Loucy (cell line): ENCODE data around the gene ASTN2.

Experiments used
- H2AFZ ChIP-seq: fragments of 200-600 bp; sonication (generic); 2 replicates; pipeline ENCODE4 v1.6.0; 2016; ENCODE audit warnings: antibody characterized with exemption, mild to moderate bottlenecking, low read length, moderate library complexity
- H3F3A ChIP-seq: fragments of 200-600 bp; 2 replicates; pipeline ENCODE4 v1.6.0; 2016; ENCODE audit warnings: antibody characterized with exemption, low read depth, mild to moderate bottlenecking
- H3K27me3 ChIP-seq: fragments of 200-600 bp; sonication (generic); 2 replicates; pipeline ENCODE4 v1.6.1; 2014; ENCODE audit warnings: low read length, mild to moderate bottlenecking; ENCODE audit not compliant: insufficient read depth, poor library complexity, severe bottlenecking
- H3K36me3 ChIP-seq: fragments of 200-600 bp; sonication (generic); 2 replicates; pipeline ENCODE4 v1.6.1; 2016; ENCODE audit warnings: low read length; ENCODE audit not compliant: insufficient read depth
- H3K4me1 ChIP-seq: fragments of 200-600 bp; sonication (generic); 2 replicates; pipeline ENCODE4 v1.5.1; 2014; ENCODE audit warnings: low read length, mild to moderate bottlenecking; ENCODE audit not compliant: insufficient read depth, poor library complexity, severe bottlenecking
- H3K4me2 ChIP-seq: fragments of 200-600 bp; sonication (generic); 2 replicates; pipeline ENCODE4 v1.6.0; 2014; ENCODE audit warnings: antibody characterized with exemption, low read length, low read depth, mild to moderate bottlenecking; ENCODE audit not compliant: poor library complexity, severe bottlenecking
- H3K4me3 ChIP-seq: fragments of 200-600 bp; sonication (generic); 2 replicates; pipeline ENCODE4 v1.5.1; 2014; ENCODE audit warnings: low read length, mild to moderate bottlenecking, mixed read lengths; ENCODE audit not compliant: poor library complexity, severe bottlenecking
- H3K79me2 ChIP-seq: fragments of 200-600 bp; sonication (generic); 2 replicates; pipeline ENCODE4 v1.6.1; 2014; ENCODE audit warnings: low read length; ENCODE audit not compliant: insufficient read depth
- H3K9ac ChIP-seq: fragments of 200-600 bp; sonication (generic); 2 replicates; pipeline ENCODE4 v1.6.0; 2014; ENCODE audit warnings: mild to moderate bottlenecking, low read depth, low read length, moderate library complexity; ENCODE audit not compliant: poor library complexity, severe bottlenecking
- H3K9me2 ChIP-seq: fragments of 200-600 bp; sonication (generic); replicated peaks from 2 replicates; pipeline ENCODE4 v1.6.1; 2016; ENCODE audit warnings: low read depth, low read length, mixed read lengths
- H3K9me3 ChIP-seq: fragments of 200-600 bp; sonication (generic); 2 replicates; pipeline ENCODE4 v1.6.1; 2014; ENCODE audit warnings: mild to moderate bottlenecking, antibody characterized with exemption, low read length, low read depth; ENCODE audit not compliant: insufficient read depth
- H4K20me1 ChIP-seq: fragments of 200-600 bp; sonication (generic); 2 replicates; pipeline ENCODE4 v1.6.0; 2014; ENCODE audit warnings: antibody characterized with exemption, low read length, mild to moderate bottlenecking; ENCODE audit not compliant: insufficient read depth, poor library complexity, severe bottlenecking
- EZH2phosphoT487 ChIP-seq: fragments of 200-600 bp; IDR thresholded peaks from 2 replicates; pipeline ENCODE4 v1.6.1; 2018; ENCODE audit warnings: antibody characterized with exemption, mild to moderate bottlenecking, moderate library complexity, borderline replicate concordance
- TF ChIP-seq, protein P1 (sequence below): fragments of 200-600 bp; sonication (generic); conservative IDR thresholded peaks from 2 replicates; pipeline ENCODE4 v1.5.1; 2014; ENCODE audit warnings: mild to moderate bottlenecking, antibody characterized with exemption, low read length

ASTN2 gene

DNA sequence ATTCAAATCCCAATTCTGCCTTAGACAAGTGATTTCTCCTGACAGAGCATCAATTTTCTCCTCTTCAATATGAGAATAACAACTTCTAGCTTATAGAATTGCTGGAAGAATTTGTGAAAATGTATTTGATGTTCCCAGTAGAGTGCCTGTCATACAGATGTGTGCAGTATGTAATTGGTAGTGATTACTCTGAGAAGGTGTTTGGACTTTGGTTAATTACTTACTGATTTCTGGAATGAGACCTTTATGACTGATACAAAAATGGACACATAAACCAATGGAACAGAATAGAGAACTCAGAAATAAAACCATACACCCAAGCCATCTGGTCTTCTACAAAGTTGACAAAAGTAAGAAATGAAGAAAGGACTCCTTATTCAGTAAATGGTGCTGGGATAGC is 829.7 kb downstream of the ASTN2 start:
- TF ChIP-seq, protein P1, sequence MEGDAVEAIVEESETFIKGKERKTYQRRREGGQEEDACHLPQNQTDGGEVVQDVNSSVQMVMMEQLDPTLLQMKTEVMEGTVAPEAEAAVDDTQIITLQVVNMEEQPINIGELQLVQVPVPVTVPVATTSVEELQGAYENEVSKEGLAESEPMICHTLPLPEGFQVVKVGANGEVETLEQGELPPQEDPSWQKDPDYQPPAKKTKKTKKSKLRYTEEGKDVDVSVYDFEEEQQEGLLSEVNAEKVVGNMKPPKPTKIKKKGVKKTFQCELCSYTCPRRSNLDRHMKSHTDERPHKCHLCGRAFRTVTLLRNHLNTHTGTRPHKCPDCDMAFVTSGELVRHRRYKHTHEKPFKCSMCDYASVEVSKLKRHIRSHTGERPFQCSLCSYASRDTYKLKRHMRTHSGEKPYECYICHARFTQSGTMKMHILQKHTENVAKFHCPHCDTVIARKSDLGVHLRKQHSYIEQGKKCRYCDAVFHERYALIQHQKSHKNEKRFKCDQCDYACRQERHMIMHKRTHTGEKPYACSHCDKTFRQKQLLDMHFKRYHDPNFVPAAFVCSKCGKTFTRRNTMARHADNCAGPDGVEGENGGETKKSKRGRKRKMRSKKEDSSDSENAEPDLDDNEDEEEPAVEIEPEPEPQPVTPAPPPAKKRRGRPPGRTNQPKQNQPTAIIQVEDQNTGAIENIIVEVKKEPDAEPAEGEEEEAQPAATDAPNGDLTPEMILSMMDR, result no peak
- no peak for TF ChIP-seq EZH2phosphoT487
- Histone ChIP-seq H2AFZ (no peak overlapping the region), H3K9me2 (no peaks in the 10 kb centered on the region), H3K9ac (no peak overlapping the region), H3F3A (no peaks in the 10 kb centered on the region), H3K36me3 (no peaks in the 10 kb centered on the region), H3K4me1 (no peaks in the 10 kb centered on the region), H3K4me2 (no peak overlapping the region), H3K27me3 (no peaks in the 10 kb centered on the region), H3K4me3 (no peak overlapping the region), H4K20me1 (no peaks in the 10 kb centered on the region), H3K9me3 (peaks cover 13% of the 10 kb centered on the region), H3K79me2 (no peaks in the 10 kb centered on the region)

DNA sequence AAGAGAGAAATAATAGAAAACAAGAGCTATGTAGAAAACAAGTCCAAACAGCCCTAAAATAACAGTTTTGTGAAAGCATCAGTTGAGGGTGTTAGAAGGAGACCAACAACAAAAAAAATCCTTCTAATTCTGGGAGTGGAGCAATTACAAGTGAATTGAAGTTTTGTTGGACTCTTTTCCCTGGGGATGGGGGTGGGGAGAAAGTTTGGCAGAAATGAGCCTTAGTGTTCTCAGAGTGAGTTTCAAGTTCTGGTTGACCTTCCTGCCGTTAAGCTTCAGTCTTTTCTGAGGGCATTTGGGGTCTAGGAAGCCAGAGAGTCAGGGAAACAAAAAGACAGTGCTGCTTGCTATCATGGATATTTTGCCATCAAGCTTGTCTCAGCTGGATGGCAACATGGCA is 834.0 kb downstream of the ASTN2 start:
- H3K4me3 ChIP-seq, result no peak overlapping the region
- no peaks in the 10 kb centered on the region for H3K9me2 ChIP-seq
- no peak for TF ChIP-seq EZH2phosphoT487
- TF ChIP-seq, protein P1, result no peak
- no peaks in the 10 kb centered on the region for H3K36me3 ChIP-seq
- no peak overlapping the region for H3K9ac ChIP-seq
- H4K20me1 ChIP-seq, result no peaks in the 10 kb centered on the region
- no peaks in the 10 kb centered on the region for H3K27me3 ChIP-seq
- H3K79me2 ChIP-seq, result no peaks in the 10 kb centered on the region
- H3F3A ChIP-seq, result no peaks in the 10 kb centered on the region
- H3K4me2 ChIP-seq, result no peak overlapping the region
- no peaks in the 10 kb centered on the region for H3K9me3 ChIP-seq
- H2AFZ ChIP-seq, result no peak overlapping the region
- H3K4me1 ChIP-seq, result no peaks in the 10 kb centered on the region

DNA sequence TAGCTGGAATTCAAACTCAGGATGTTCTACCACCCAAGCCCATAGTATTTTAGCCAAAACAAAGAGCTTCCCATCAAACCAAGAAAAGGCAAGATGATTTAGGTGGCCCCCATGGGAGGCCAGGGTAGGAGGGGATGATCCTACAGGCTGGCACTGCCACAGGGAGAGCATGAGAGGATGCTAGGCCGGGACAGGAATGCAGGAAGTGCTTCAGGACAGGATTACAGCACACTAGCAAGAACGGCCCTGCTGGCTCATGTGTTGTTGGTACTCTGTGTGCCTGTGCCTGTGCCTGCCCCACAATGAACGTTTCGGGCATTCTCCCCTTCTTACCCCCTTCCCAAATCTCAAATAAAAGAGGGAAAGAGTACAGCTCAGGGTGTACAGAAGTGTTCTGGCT is 838.5 kb downstream of the ASTN2 start:
- H3K4me1 ChIP-seq, result no peaks in the 10 kb centered on the region
- H3K4me2 ChIP-seq, result no peak overlapping the region
- no peak overlapping the region for H2AFZ ChIP-seq
- no peaks in the 10 kb centered on the region for H4K20me1 ChIP-seq
- H3K4me3 ChIP-seq, result no peak overlapping the region
- TF ChIP-seq EZH2phosphoT487, result no peak
- TF ChIP-seq, protein P1, result no peak
- no peaks in the 10 kb centered on the region for H3K79me2 ChIP-seq
- no peaks in the 10 kb centered on the region for H3K36me3 ChIP-seq
- no peaks in the 10 kb centered on the region for H3K27me3 ChIP-seq
- no peak overlapping the region for H3K9ac ChIP-seq
- H3F3A ChIP-seq, result no peaks in the 10 kb centered on the region
- no peaks in the 10 kb centered on the region for H3K9me2 ChIP-seq
- no peaks in the 10 kb centered on the region for H3K9me3 ChIP-seq
